IPS-18c (cell line): ENCODE measurements around the gene CBFA2T3.
"Not testable (repeated sequence)": the region's sequence is repeated elsewhere in the genome, so short reads cannot be mapped to it uniquely, and the experiment has no call there.

Source experiments
- H3K4me3 ChIP-seq: 2 replicates; pipeline ENCODE4 v1.7.0; 2013; ENCODE audit warnings: low read depth, mild to moderate bottlenecking, low read length, moderate library complexity; ENCODE audit not compliant: insufficient read depth
- H3K9me3 ChIP-seq: one replicate; pipeline ENCODE4 v1.6.1; 2013; ENCODE audit warnings: mild to moderate bottlenecking, low read length, moderate library complexity; ENCODE audit not compliant: control insufficient read depth, insufficient read depth

Gene CBFA2T3

GRCh38 chr16:88977018-88977811, at the start of gene CBFA2T3:
Gene CBFA2T3 (minus strand): TSS chr16:88977207. CDS start chr16:88976807, 400 bp downstream.
- H3K9me3 ChIP-seq, result no peaks in the 10 kb centered on the region
- no peak within 1 kb of the TSS for H3K4me3 ChIP-seq

- H3K9me3 ChIP-seq, result peaks cover 2% of the 10 kb centered on the region
- H3K4me3 ChIP-seq, result no peak overlapping the region
Measured at GRCh38 chr16:89026121-89026612, 49.2 kb upstream of the CBFA2T3 start.

- Histone ChIP-seq H3K4me3 (no peak overlapping the region), H3K9me3 (no peaks in the 10 kb centered on the region)
Measured at GRCh38 chr16:89025636-89026035, 48.6 kb upstream of the CBFA2T3 start.

GRCh38 chr16:89024546-89025060, 47.6 kb upstream of the CBFA2T3 start:
- no peak overlapping the region for H3K4me3 ChIP-seq
- no peaks in the 10 kb centered on the region for H3K9me3 ChIP-seq

GRCh38 chr16:89023621-89024511, 46.9 kb upstream of the CBFA2T3 start:
- Histone ChIP-seq H3K9me3 (no peaks in the 10 kb centered on the region), H3K4me3 (no peak overlapping the region)

GRCh38 chr16:89023151-89023551, 46.1 kb upstream of the CBFA2T3 start:
- Histone ChIP-seq H3K9me3 (no peaks in the 10 kb centered on the region), H3K4me3 (no peak overlapping the region)

- H3K9me3 ChIP-seq, result no peaks in the 10 kb centered on the region
- H3K4me3 ChIP-seq, result no peak overlapping the region
Measured at GRCh38 chr16:89022051-89022836, 45.2 kb upstream of the CBFA2T3 start.

- no peak overlapping the region for H3K4me3 ChIP-seq
- no peaks in the 10 kb centered on the region for H3K9me3 ChIP-seq
Measured at GRCh38 chr16:89020925-89021595, 44.1 kb upstream of the CBFA2T3 start.

- no peak overlapping the region for H3K4me3 ChIP-seq
- no peaks in the 10 kb centered on the region for H3K9me3 ChIP-seq
Measured at GRCh38 chr16:89020068-89020924, 43.3 kb upstream of the CBFA2T3 start.

GRCh38 chr16:89019511-89019910, 42.5 kb upstream of the CBFA2T3 start:
- no peak overlapping the region for H3K4me3 ChIP-seq
- H3K9me3 ChIP-seq, result no peaks in the 10 kb centered on the region

GRCh38 chr16:89018282-89019158, 41.5 kb upstream of the CBFA2T3 start:
- Histone ChIP-seq H3K4me3 (no peak overlapping the region), H3K9me3 (no peaks in the 10 kb centered on the region)

GRCh38 chr16:89017543-89018281, 40.7 kb upstream of the CBFA2T3 start:
- H3K9me3 ChIP-seq, result no peaks in the 10 kb centered on the region
- no peak overlapping the region for H3K4me3 ChIP-seq

GRCh38 chr16:89016561-89016960, 39.6 kb upstream of the CBFA2T3 start:
- not testable (repeated sequence) for H3K4me3 ChIP-seq, H3K9me3 ChIP-seq

- no peak overlapping the region for H3K4me3 ChIP-seq
- H3K9me3 ChIP-seq, result no peaks in the 10 kb centered on the region
Measured at GRCh38 chr16:89015271-89015859, 38.4 kb upstream of the CBFA2T3 start.
